SK-N-SH (cell line): Measurements from ENCODE around the gene RAI14. TPM values are rescaled to one million over a fixed set of nuclear protein-coding genes. Genes with fewer than 3 reads are reported as not detected.
A peak's percentile ranks its signal among the peaks of the same experiment; 100 is the strongest.

Source experiments
- CTCF ChIA-PET: fragments of 300-600, 350-600 bp; formaldehyde crosslinking; extraction: SDS; loops from one replicate; lab custom pipeline; 2021; lab: Yijun Ruan, JAX
- POLR2A ChIA-PET: fragments of 350-600 bp; sonication (Branson Sonifier 250); formaldehyde crosslinking; extraction: SDS; loops from one replicate; lab custom pipeline; 2020; ENCODE audit warnings: antibody characterized with exemption, inconsistent platforms; lab: Yijun Ruan, JAX
- DNase-seq: peaks from one replicate; pipeline ENCODE4 v3.0.0; 2012
- H2AFZ ChIP-seq: fragments of 200-600 bp; sonication (generic); 2 replicates; pipeline ENCODE4 v1.8.1; 2016; ENCODE audit warnings: antibody characterized with exemption, mild to moderate bottlenecking, low read depth
- H3F3A ChIP-seq: fragments of 200-600 bp; sonication (generic); replicated peaks from 2 replicates; pipeline ENCODE3; 2016; ENCODE audit warnings: antibody characterized with exemption, mild to moderate bottlenecking; ENCODE audit not compliant: insufficient read depth
- H3K27ac ChIP-seq, 2 experiments: fragments of 200-500 bp in 1 of 2; fragments of 200-600 bp in 1 of 2; sonication (Bioruptor generic) in 1 of 2; sonication (generic), shearing (Covaris generic) in 1 of 2; 2 replicates each; pipeline versions ENCODE4 v1.5.1 to v1.6.1; 2014 to 2016; ENCODE audit warnings: low read depth in 2 of 2, inconsistent platforms in 1 of 2, low read length in 1 of 2, mild to moderate bottlenecking in 1 of 2, mixed read lengths in 1 of 2
- H3K27me3 ChIP-seq: fragments of 200-600 bp; sonication (generic), shearing (Covaris generic); 2 replicates; pipeline ENCODE4 v1.6.1; 2016; ENCODE audit warnings: mixed run types; ENCODE audit not compliant: insufficient read depth
- H3K36me3 ChIP-seq, 2 experiments: fragments of 200-500 bp in 1 of 2; fragments of 200-600 bp in 1 of 2; sonication (Bioruptor generic) in 1 of 2; sonication (generic) in 1 of 2; replicated peaks in 1 of 2; 2 replicates each; pipeline versions ENCODE3 to v1.5.1; 2014 to 2016; ENCODE audit warnings: low read length in 1 of 2, mild to moderate bottlenecking in 1 of 2; ENCODE audit not compliant: insufficient read depth in 2 of 2, control insufficient read depth in 1 of 2
- H3K4me1 ChIP-seq, 2 experiments: fragments of 200-500 bp in 1 of 2; fragments of 200-600 bp in 1 of 2; sonication (Bioruptor generic) in 1 of 2; sonication (generic), shearing (Covaris generic) in 1 of 2; 2 replicates each; pipeline versions ENCODE4 v1.5.1 to v1.6.1; 2014 to 2016; ENCODE audit warnings: low read depth in 1 of 2, low read length in 1 of 2, mixed run types in 1 of 2; ENCODE audit not compliant: insufficient read depth in 2 of 2, control insufficient read depth in 1 of 2
- H3K4me2 ChIP-seq: fragments of 200-600 bp; sonication (generic), shearing (Covaris generic); 2 replicates; pipeline ENCODE4 v1.6.1; 2017; ENCODE audit warnings: mixed run types
- H3K4me3 ChIP-seq, 2 experiments: fragments of 200-500 bp in 1 of 2; fragments of 200-600 bp in 1 of 2; sonication (Bioruptor generic) in 1 of 2; sonication (generic), shearing (Covaris generic) in 1 of 2; 2 replicates each; pipeline versions ENCODE4 v1.5.1 to v1.8.1; 2014 to 2016; ENCODE audit warnings: low read depth in 2 of 2, inconsistent platforms in 1 of 2, low read length in 1 of 2, mild to moderate bottlenecking in 1 of 2, mixed read lengths in 1 of 2, moderate library complexity in 1 of 2
- H3K79me2 ChIP-seq: fragments of 200-600 bp; sonication (generic); 2 replicates; pipeline ENCODE4 v1.8.1; 2017; ENCODE audit warnings: mild to moderate bottlenecking; ENCODE audit not compliant: insufficient read depth
- H3K9ac ChIP-seq: fragments of 200-600 bp; sonication (generic); 2 replicates; pipeline ENCODE4 v1.6.1; 2017; ENCODE audit warnings: mixed run types
- H3K9me2 ChIP-seq: fragments of 200-600 bp; sonication (generic); 2 replicates; pipeline ENCODE4 v1.6.1; 2017; ENCODE audit warnings: mixed run types
- H3K9me3 ChIP-seq: fragments of 200-600 bp; sonication (generic); 2 replicates; pipeline ENCODE4 v1.6.1; 2017; ENCODE audit warnings: mixed run types, mild to moderate bottlenecking, moderate library complexity
- H4K20me1 ChIP-seq: fragments of 200-600 bp; sonication (generic); 2 replicates; pipeline ENCODE4 v1.6.1; 2017; ENCODE audit warnings: mild to moderate bottlenecking, mixed run types; ENCODE audit not compliant: insufficient read depth
- ELF1 ChIP-seq: IDR thresholded peaks from 2 replicates; pipeline ENCODE4 v1.4.0; 2012
- EP300 ChIP-seq, 2 experiments: IDR thresholded peaks; 2 replicates each; pipeline versions ENCODE4 v1.4.0 to v1.6.1; 2012; ENCODE audit warnings: borderline replicate concordance in 1 of 2, low read depth in 1 of 2, low read length in 1 of 2
- FOXM1 ChIP-seq: IDR thresholded peaks from 2 replicates; pipeline ENCODE4 v1.4.0; 2012; ENCODE audit warnings: low read depth, mild to moderate bottlenecking
- GABPA ChIP-seq: IDR thresholded peaks from 2 replicates; pipeline ENCODE4 v1.4.0; 2012; ENCODE audit warnings: low read depth, mild to moderate bottlenecking
- GATA2 ChIP-seq: sonication (generic); formaldehyde crosslinking; IDR thresholded peaks from 2 replicates; pipeline ENCODE4 v1.5.0; 2020; ENCODE audit warnings: mild to moderate bottlenecking, missing genetic modification reagents
- MEF2A ChIP-seq: IDR thresholded peaks from 2 replicates; pipeline ENCODE4 v1.4.0; 2012; ENCODE audit warnings: low read depth, borderline replicate concordance
- MXI1 ChIP-seq: IDR thresholded peaks from 2 replicates; pipeline ENCODE4 v1.6.1; 2012; ENCODE audit warnings: mild to moderate bottlenecking, low read depth, low read length, improper control_type of control experiment
- NFIC ChIP-seq: IDR thresholded peaks from 2 replicates; pipeline ENCODE4 v1.4.0; 2012; ENCODE audit warnings: borderline replicate concordance
- POLR2AphosphoS5 ChIP-seq: IDR thresholded peaks from 2 replicates; pipeline ENCODE4 v1.6.1; 2012; ENCODE audit warnings: low read depth, low read length
- RCOR1 ChIP-seq: fragments of 150-350 bp; IDR thresholded peaks from 2 replicates; pipeline ENCODE4 v1.6.1; 2017; ENCODE audit warnings: antibody characterized with exemption, low read length
- RFX5 ChIP-seq: IDR thresholded peaks from 2 replicates; pipeline ENCODE4 v1.6.1; 2012; ENCODE audit warnings: mild to moderate bottlenecking, improper control_type of control experiment, low read length
- RXRA ChIP-seq: IDR thresholded peaks from 2 replicates; pipeline ENCODE4 v1.4.0; 2012; ENCODE audit warnings: low read depth, mild to moderate bottlenecking, borderline replicate concordance
- SIN3A ChIP-seq: IDR thresholded peaks from 2 replicates; pipeline ENCODE4 v1.6.1; 2012; ENCODE audit warnings: low read depth, mild to moderate bottlenecking, low read length, moderate library complexity, borderline replicate concordance
- SMC3 ChIP-seq: IDR thresholded peaks from 2 replicates; pipeline ENCODE4 v1.6.1; 2012; ENCODE audit warnings: low read depth, low read length, improper control_type of control experiment
- TAF1 ChIP-seq: IDR thresholded peaks from 2 replicates; pipeline ENCODE4 v1.6.1; 2012; ENCODE audit warnings: low read depth, mild to moderate bottlenecking, low read length, moderate library complexity, borderline replicate concordance
- TCF12 ChIP-seq: IDR thresholded peaks from 2 replicates; pipeline ENCODE4 v1.4.0; 2012
- TEAD4 ChIP-seq: IDR thresholded peaks from 2 replicates; pipeline ENCODE4 v1.4.0; 2012; ENCODE audit warnings: mild to moderate bottlenecking, borderline replicate concordance; ENCODE audit not compliant: insufficient read depth
- YY1 ChIP-seq: IDR thresholded peaks from 2 replicates; pipeline ENCODE4 v1.4.0; 2012; ENCODE audit warnings: low read depth, mild to moderate bottlenecking
- WGBS: methylation state at CpG from one replicate; pipeline ENCODE4 v1.1.6; 2017; ENCODE audit warnings: low lambda C conversion rate; 5-methylcytosine and 5-hydroxymethylcytosine counted together
- polyA plus RNA-seq, 3 experiments: library from polyadenylated mRNA; depleted of rRNA; stranded (reverse); fragments of >200 nt; gene quantifications; 2 replicates each; pipeline ENCODE4 v1.2.3, GENCODE V29; 2012
- TF ChIP-seq, protein P1 (sequence below): IDR thresholded peaks from 2 replicates; pipeline ENCODE4 v1.6.1; 2012; ENCODE audit warnings: mild to moderate bottlenecking, low read depth, low read length, moderate library complexity
- TF ChIP-seq, protein P2 (sequence below): IDR thresholded peaks from 2 replicates; pipeline ENCODE4; 2012
- TF ChIP-seq, protein P3 (sequence below): fragments of 200-600 bp; sonication (generic); IDR thresholded peaks from 2 replicates; pipeline ENCODE4 v1.6.1; 2017; ENCODE audit warnings: antibody characterized with exemption, mild to moderate bottlenecking, moderate library complexity
- TF ChIP-seq, protein P4 (sequence below): IDR thresholded peaks from 2 replicates; pipeline ENCODE4 v1.4.0; 2012; ENCODE audit warnings: low read depth
- TF ChIP-seq, protein P5 (sequence below): IDR thresholded peaks from 2 replicates; pipeline ENCODE4 v1.4.0; 2012; ENCODE audit warnings: low read depth, borderline replicate concordance

RAI14 gene
- polyA plus RNA-seq (2012; rRNA removed) = 53.2 and 59.5 TPM in 2 replicates
- polyA plus RNA-seq (2012; cell fraction: cytosol; rRNA removed) = 59.7 and 67.7 TPM in 2 replicates
- 61.9 and 72.1 TPM in 2 replicates for polyA plus RNA-seq (2012; cell fraction: nucleus; rRNA removed)

DNA sequence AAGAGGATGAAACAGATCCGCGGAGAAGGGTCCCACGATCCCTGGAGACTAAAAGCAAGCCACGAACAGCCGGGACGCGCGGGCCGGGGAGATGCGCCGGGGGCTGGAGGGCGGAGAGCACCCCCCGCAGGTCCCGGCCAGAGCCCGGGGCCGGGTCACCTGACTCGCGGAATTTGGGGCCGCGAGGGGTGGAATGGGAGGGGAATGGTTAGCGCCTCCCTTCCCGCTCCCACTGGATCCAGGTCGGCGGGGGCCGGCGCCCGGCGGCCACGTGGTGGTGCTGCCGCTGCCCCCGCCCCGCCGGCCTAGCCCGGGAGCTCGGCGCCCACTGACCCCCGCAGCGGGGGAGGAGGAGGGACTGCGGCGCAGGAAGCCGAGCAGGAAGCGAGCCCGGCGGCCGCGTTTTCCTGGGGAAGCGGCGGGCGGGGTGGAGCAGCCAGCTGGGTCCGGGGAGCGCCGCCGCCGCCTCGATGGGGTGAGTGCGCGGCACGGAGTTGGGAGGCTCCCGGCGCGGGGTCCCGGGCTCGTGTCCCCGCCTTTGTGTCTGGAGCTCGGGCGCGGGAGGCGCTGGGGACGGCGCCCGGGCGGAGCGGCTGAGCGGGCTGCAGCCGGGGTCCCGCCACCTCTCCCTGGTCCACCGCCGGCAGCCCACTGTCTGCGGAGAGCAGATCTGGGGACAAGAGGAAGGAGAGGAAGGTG, at the start of gene RAI14:
Gene RAI14, plus strand, starts transcription at position 328 of the 699 bp plus-strand sequence. CDS start 30,592 bp downstream, outside the sequence.
- ChIA-PET CTCF (interaction anchor here (0.7 to 0.9 kb wide), 3 partner anchors 133 to 1143 kb away, joined by 3 to 4 read pairs (median 3); no protein-coding TSS in a partner anchor), POLR2A (interaction anchor here (0.9 kb wide), 1 partner anchor 259 kb away, joined by 3 read pairs; the partner anchor contains the start of genes BRIX1 and RAD1)
- no peaks in the 10 kb centered on the region for H3K9me3 ChIP-seq
- H4K20me1 ChIP-seq = peaks cover 25% of the 10 kb centered on the region
- H3F3A ChIP-seq = peaks cover 43% of the 10 kb centered on the region
- WGBS = 2% methylated on average over 24 of the region's 79 CpGs
- peak within 1 kb of the TSS; percentile 64 for H2AFZ ChIP-seq
- peak within 1 kb of the TSS; percentile 80 to 81 for H3K4me3 ChIP-seq
- peak within 1 kb of the TSS; percentile 86 for H3K9ac ChIP-seq
- DNase-seq = peak; percentile 85
- peaks cover 3 to 4% of the 10 kb centered on the region in 2 experiments; a peak in 2 of 4 replicates for H3K4me1 ChIP-seq
- peak within 1 kb of the TSS; percentile 79 for H3K4me2 ChIP-seq
- peaks cover 0 to 9% of the 10 kb centered on the region in 2 experiments for H3K36me3 ChIP-seq
- H3K27ac ChIP-seq = peak within 1 kb of the TSS; percentile 79 to 97
- H3K27me3 ChIP-seq = no peaks in the 10 kb centered on the region
- H3K79me2 ChIP-seq = peaks cover 46% of the 10 kb centered on the region
- H3K9me2 ChIP-seq = no peaks in the 10 kb centered on the region
- TF ChIP-seq TAF1 (peak; percentile 86), RXRA (peak; percentile 16; the same call in 1 of the 2 replicates), TCF12 (no peak), MXI1 (0 out of 2 replicates have a peak, but pooled peaks have one; percentile 36), TEAD4 (no peak), EP300 (IDR thresholded peaks at IDR 0.05; ENCODE audit: borderline replicate concordance in 1 of 2, low read depth in 1 of 2, low read length in 1 of 2) (no peak), NFIC (no peak; the same call in 1 of the 2 replicates), RFX5 (no peak), SIN3A (0 out of 2 replicates have a peak, but pooled peaks have one; percentile 57), GABPA (peak; percentile 53), SMC3 (0 out of 2 replicates have a peak, but pooled peaks have one; percentile 7), MEF2A (no peak), GATA2 (CRISPR knock-in tag) (no peak), FOXM1 (no peak), YY1 (no peak), RCOR1 (no peak), ELF1 (no peak), POLR2AphosphoS5 (peak; percentile 72; the same call in 1 of the 2 replicates)
- TF ChIP-seq, protein P1, sequence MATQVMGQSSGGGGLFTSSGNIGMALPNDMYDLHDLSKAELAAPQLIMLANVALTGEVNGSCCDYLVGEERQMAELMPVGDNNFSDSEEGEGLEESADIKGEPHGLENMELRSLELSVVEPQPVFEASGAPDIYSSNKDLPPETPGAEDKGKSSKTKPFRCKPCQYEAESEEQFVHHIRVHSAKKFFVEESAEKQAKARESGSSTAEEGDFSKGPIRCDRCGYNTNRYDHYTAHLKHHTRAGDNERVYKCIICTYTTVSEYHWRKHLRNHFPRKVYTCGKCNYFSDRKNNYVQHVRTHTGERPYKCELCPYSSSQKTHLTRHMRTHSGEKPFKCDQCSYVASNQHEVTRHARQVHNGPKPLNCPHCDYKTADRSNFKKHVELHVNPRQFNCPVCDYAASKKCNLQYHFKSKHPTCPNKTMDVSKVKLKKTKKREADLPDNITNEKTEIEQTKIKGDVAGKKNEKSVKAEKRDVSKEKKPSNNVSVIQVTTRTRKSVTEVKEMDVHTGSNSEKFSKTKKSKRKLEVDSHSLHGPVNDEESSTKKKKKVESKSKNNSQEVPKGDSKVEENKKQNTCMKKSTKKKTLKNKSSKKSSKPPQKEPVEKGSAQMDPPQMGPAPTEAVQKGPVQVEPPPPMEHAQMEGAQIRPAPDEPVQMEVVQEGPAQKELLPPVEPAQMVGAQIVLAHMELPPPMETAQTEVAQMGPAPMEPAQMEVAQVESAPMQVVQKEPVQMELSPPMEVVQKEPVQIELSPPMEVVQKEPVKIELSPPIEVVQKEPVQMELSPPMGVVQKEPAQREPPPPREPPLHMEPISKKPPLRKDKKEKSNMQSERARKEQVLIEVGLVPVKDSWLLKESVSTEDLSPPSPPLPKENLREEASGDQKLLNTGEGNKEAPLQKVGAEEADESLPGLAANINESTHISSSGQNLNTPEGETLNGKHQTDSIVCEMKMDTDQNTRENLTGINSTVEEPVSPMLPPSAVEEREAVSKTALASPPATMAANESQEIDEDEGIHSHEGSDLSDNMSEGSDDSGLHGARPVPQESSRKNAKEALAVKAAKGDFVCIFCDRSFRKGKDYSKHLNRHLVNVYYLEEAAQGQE = peak; percentile 60; the same call in 1 of the 2 replicates
- TF ChIP-seq, protein P2, sequence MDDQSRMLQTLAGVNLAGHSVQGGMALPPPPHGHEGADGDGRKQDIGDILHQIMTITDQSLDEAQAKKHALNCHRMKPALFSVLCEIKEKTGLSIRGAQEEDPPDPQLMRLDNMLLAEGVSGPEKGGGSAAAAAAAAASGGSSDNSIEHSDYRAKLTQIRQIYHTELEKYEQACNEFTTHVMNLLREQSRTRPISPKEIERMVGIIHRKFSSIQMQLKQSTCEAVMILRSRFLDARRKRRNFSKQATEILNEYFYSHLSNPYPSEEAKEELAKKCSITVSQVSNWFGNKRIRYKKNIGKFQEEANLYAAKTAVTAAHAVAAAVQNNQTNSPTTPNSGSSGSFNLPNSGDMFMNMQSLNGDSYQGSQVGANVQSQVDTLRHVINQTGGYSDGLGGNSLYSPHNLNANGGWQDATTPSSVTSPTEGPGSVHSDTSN = peak; percentile 18
- TF ChIP-seq, protein P3, sequence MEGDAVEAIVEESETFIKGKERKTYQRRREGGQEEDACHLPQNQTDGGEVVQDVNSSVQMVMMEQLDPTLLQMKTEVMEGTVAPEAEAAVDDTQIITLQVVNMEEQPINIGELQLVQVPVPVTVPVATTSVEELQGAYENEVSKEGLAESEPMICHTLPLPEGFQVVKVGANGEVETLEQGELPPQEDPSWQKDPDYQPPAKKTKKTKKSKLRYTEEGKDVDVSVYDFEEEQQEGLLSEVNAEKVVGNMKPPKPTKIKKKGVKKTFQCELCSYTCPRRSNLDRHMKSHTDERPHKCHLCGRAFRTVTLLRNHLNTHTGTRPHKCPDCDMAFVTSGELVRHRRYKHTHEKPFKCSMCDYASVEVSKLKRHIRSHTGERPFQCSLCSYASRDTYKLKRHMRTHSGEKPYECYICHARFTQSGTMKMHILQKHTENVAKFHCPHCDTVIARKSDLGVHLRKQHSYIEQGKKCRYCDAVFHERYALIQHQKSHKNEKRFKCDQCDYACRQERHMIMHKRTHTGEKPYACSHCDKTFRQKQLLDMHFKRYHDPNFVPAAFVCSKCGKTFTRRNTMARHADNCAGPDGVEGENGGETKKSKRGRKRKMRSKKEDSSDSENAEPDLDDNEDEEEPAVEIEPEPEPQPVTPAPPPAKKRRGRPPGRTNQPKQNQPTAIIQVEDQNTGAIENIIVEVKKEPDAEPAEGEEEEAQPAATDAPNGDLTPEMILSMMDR = no peak; the same call in 1 of the 2 replicates
- TF ChIP-seq, protein P4, sequence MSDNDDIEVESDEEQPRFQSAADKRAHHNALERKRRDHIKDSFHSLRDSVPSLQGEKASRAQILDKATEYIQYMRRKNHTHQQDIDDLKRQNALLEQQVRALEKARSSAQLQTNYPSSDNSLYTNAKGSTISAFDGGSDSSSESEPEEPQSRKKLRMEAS = peak; percentile 38; the same call in 1 of the 2 replicates
- TF ChIP-seq, protein P5, sequence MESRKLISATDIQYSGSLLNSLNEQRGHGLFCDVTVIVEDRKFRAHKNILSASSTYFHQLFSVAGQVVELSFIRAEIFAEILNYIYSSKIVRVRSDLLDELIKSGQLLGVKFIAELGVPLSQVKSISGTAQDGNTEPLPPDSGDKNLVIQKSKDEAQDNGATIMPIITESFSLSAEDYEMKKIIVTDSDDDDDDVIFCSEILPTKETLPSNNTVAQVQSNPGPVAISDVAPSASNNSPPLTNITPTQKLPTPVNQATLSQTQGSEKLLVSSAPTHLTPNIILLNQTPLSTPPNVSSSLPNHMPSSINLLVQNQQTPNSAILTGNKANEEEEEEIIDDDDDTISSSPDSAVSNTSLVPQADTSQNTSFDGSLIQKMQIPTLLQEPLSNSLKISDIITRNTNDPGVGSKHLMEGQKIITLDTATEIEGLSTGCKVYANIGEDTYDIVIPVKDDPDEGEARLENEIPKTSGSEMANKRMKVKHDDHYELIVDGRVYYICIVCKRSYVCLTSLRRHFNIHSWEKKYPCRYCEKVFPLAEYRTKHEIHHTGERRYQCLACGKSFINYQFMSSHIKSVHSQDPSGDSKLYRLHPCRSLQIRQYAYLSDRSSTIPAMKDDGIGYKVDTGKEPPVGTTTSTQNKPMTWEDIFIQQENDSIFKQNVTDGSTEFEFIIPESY = no peak
